Panc1 (cell line): ENCODE results near the gene DNAJB8.

Source experiments
- CTCF ChIP-seq: fragments of 450-650 bp; IDR thresholded peaks from 2 replicates; pipeline ENCODE4 v1.5.1; 2017; ENCODE audit warnings: mild to moderate bottlenecking
- POLR2AphosphoS5 ChIP-seq: IDR thresholded peaks from 2 replicates; pipeline ENCODE4 v1.6.1; 2012; ENCODE audit warnings: mild to moderate bottlenecking, low read depth, low read length, moderate library complexity
- SIN3A ChIP-seq: IDR thresholded peaks from 2 replicates; pipeline ENCODE4 v1.6.1; 2012; ENCODE audit warnings: low read depth, mild to moderate bottlenecking, low read length, moderate library complexity, borderline replicate concordance; ENCODE audit not compliant: insufficient read depth
- TCF7L2 ChIP-seq: IDR thresholded peaks from 2 replicates; pipeline ENCODE4 v1.6.1; 2011; ENCODE audit warnings: mild to moderate bottlenecking, low read depth, low read length, inconsistent platforms
- TF ChIP-seq, protein P1 (sequence below), 2 experiments: IDR thresholded peaks; 2 replicates each; pipeline ENCODE4 v1.6.1; 2011 to 2012; ENCODE audit warnings: low read depth in 2 of 2, control low read depth in 1 of 2, low read length in 1 of 2, mild to moderate bottlenecking in 1 of 2, moderate library complexity in 1 of 2; ENCODE audit not compliant: insufficient read depth in 1 of 2

GRCh38 chr3:128490650-128490914 is 23.9 kb upstream of the DNAJB8 start:
- TF ChIP-seq CTCF (no peak), SIN3A (no peak; the same call in 1 of the 2 replicates), POLR2AphosphoS5 (no peak), TCF7L2 (no peak)
- TF ChIP-seq, protein P1, sequence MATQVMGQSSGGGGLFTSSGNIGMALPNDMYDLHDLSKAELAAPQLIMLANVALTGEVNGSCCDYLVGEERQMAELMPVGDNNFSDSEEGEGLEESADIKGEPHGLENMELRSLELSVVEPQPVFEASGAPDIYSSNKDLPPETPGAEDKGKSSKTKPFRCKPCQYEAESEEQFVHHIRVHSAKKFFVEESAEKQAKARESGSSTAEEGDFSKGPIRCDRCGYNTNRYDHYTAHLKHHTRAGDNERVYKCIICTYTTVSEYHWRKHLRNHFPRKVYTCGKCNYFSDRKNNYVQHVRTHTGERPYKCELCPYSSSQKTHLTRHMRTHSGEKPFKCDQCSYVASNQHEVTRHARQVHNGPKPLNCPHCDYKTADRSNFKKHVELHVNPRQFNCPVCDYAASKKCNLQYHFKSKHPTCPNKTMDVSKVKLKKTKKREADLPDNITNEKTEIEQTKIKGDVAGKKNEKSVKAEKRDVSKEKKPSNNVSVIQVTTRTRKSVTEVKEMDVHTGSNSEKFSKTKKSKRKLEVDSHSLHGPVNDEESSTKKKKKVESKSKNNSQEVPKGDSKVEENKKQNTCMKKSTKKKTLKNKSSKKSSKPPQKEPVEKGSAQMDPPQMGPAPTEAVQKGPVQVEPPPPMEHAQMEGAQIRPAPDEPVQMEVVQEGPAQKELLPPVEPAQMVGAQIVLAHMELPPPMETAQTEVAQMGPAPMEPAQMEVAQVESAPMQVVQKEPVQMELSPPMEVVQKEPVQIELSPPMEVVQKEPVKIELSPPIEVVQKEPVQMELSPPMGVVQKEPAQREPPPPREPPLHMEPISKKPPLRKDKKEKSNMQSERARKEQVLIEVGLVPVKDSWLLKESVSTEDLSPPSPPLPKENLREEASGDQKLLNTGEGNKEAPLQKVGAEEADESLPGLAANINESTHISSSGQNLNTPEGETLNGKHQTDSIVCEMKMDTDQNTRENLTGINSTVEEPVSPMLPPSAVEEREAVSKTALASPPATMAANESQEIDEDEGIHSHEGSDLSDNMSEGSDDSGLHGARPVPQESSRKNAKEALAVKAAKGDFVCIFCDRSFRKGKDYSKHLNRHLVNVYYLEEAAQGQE (IDR thresholded peaks at IDR 0.05; ENCODE audit: insufficient read depth in 1 of 2, low read depth in 2 of 2, low read length in 1 of 2), result no peak
